SK-N-MC (cell line): ENCODE data around the gene BCL11B.
A peak's percentile ranks its signal among the peaks of the same experiment; 100 is the strongest.

Experiments
- DNase-seq: peaks from one replicate; pipeline ENCODE4 v3.0.0-alpha.2; 2011; ENCODE audit warnings: low read depth, low spot score
- H3K27ac ChIP-seq: fragments of 200-600 bp; sonication (generic); 2 replicates; pipeline ENCODE4 v1.5.1; 2016; ENCODE audit warnings: mixed run types
- H3K36me3 ChIP-seq: fragments of 200-600 bp; sonication (generic); 2 replicates; pipeline ENCODE4 v1.6.1; 2017; ENCODE audit warnings: antibody characterized with exemption, low read length, mixed read lengths; ENCODE audit not compliant: insufficient read depth
- H3K4me3 ChIP-seq: fragments of 200-600 bp; sonication (generic); 2 replicates; pipeline ENCODE4 v1.5.1; 2016
- H3K9ac ChIP-seq: fragments of 200-600 bp; sonication (generic); 2 replicates; pipeline ENCODE4 v1.8.0; 2017; ENCODE audit warnings: mixed run types, mixed read lengths; ENCODE audit not compliant: insufficient read length
- H3K9me3 ChIP-seq: fragments of 200-600 bp; sonication (generic); 2 replicates; pipeline ENCODE4 v1.6.1; 2017; ENCODE audit warnings: low read depth, mild to moderate bottlenecking, antibody characterized with exemption, low read length, moderate library complexity, mixed read lengths
- EZH2 ChIP-seq: fragments of 200-600 bp; sonication (generic); IDR thresholded peaks from one replicate; pipeline ENCODE4 v1.6.1; 2017; ENCODE audit warnings: antibody characterized with exemption
- FOXP2 ChIP-seq: optimal IDR thresholded peaks from 2 replicates; pipeline ENCODE3; 2011; ENCODE audit warnings: mild to moderate bottlenecking, moderate library complexity; ENCODE audit not compliant: insufficient read depth; ENCODE audit errors: extremely low read length, control extremely low read depth
- POLR2AphosphoS5 ChIP-seq: IDR thresholded peaks from 2 replicates; pipeline ENCODE4 v1.6.1; 2012; ENCODE audit warnings: mild to moderate bottlenecking, low read depth, low read length, borderline replicate concordance

Gene BCL11B

GRCh38 chr14:99271951-99272631 lies at the start of gene BCL11B:
TSS of gene BCL11B (minus strand) at chr14:99272197. CDS start at chr14:99271218, 979 bp downstream.
- Histone ChIP-seq H3K9ac (peak within 1 kb of the TSS; percentile 100), H3K27ac (peak within 1 kb of the TSS; percentile 96), H3K9me3 (no peaks in the 10 kb centered on the region), H3K4me3 (peak within 1 kb of the TSS; percentile 83), H3K36me3 (peaks cover 24% of the 10 kb centered on the region)
- TF ChIP-seq EZH2 (no peak), POLR2AphosphoS5 (peak; percentile 93)
- DNase-seq, result peak; percentile 99

GRCh38 chr14:99321236-99321925 lies 49.4 kb upstream of the BCL11B start:
- H3K27ac ChIP-seq, result no peak overlapping the region
- H3K4me3 ChIP-seq, result no peak overlapping the region
- DNase-seq, result no peak
- TF ChIP-seq POLR2AphosphoS5, result no peak
- no peak for TF ChIP-seq EZH2
- no peak for TF ChIP-seq FOXP2
- no peak overlapping the region for H3K9ac ChIP-seq
- H3K9me3 ChIP-seq, result no peaks in the 10 kb centered on the region
- no peaks in the 10 kb centered on the region for H3K36me3 ChIP-seq

GRCh38 chr14:99320621-99321235 lies 48.7 kb upstream of the BCL11B start:
- no peak overlapping the region for H3K9ac ChIP-seq
- TF ChIP-seq FOXP2 (no peak), POLR2AphosphoS5 (no peak)
- no peak for DNase-seq
- no peak overlapping the region for H3K27ac ChIP-seq
- no peaks in the 10 kb centered on the region for H3K9me3 ChIP-seq
- H3K4me3 ChIP-seq, result no peak overlapping the region
- H3K36me3 ChIP-seq, result no peaks in the 10 kb centered on the region

GRCh38 chr14:99320105-99320572 lies 48.1 kb upstream of the BCL11B start:
- DNase-seq, result no peak
- TF ChIP-seq POLR2AphosphoS5 (no peak), EZH2 (no peak), FOXP2 (no peak)
- no peak overlapping the region for H3K9ac ChIP-seq

GRCh38 chr14:99318959-99319295 lies 46.9 kb upstream of the BCL11B start:
- TF ChIP-seq FOXP2, result no peak
- TF ChIP-seq EZH2, result no peak
- TF ChIP-seq POLR2AphosphoS5, result no peak
- Histone ChIP-seq H3K9ac (no peak overlapping the region), H3K4me3 (no peak overlapping the region), H3K36me3 (no peaks in the 10 kb centered on the region), H3K9me3 (no peaks in the 10 kb centered on the region), H3K27ac (no peak overlapping the region)
- DNase-seq, result no peak

More at GRCh38 chr14:99320105-99320572, 48.1 kb upstream of the BCL11B start:
- Histone ChIP-seq H3K36me3 (no peaks in the 10 kb centered on the region), H3K27ac (no peak overlapping the region), H3K9me3 (no peaks in the 10 kb centered on the region), H3K4me3 (no peak overlapping the region)

- Histone ChIP-seq H3K27ac (no peak overlapping the region), H3K9me3 (no peaks in the 10 kb centered on the region), H3K36me3 (no peaks in the 10 kb centered on the region), H3K4me3 (no peak overlapping the region), H3K9ac (no peak overlapping the region)
- DNase-seq, result no peak
- TF ChIP-seq FOXP2 (no peak), POLR2AphosphoS5 (no peak), EZH2 (no peak)
These were observed 46.3 kb upstream of the BCL11B start for GRCh38 chr14:99318091-99318958.

- no peak overlapping the region for H3K9ac ChIP-seq
- DNase-seq, result no peak
- no peak overlapping the region for H3K4me3 ChIP-seq
- no peaks in the 10 kb centered on the region for H3K9me3 ChIP-seq
- TF ChIP-seq EZH2 (no peak), POLR2AphosphoS5 (no peak), FOXP2 (no peak)
- H3K36me3 ChIP-seq, result no peaks in the 10 kb centered on the region
- H3K27ac ChIP-seq, result no peak overlapping the region
These were observed 45.5 kb upstream of the BCL11B start for GRCh38 chr14:99317231-99318090.
